HCT116 (cell line): ENCODE results near the gene WTAP. TPM values are rescaled to one million over a fixed set of nuclear protein-coding genes. Genes with fewer than 3 reads are reported as not detected.

ENCODE experiments used
- ATAC-seq: fragments of 200-7000 bp; cut with Tn5 transposase; 2 replicates; pipeline ENCODE4 v1.9.1; 2020; ENCODE audit warnings: mild to moderate bottlenecking, moderate library complexity
- BruUV-seq: library from RNA; stranded (reverse); fragments of 400-500 nt; replicated peaks from 2 replicates; lab custom pipeline; 2021; lab: Mats Ljungman, UMichigan
- CTCF ChIA-PET: fragments of 300-600 bp; sonication (Branson Sonifier 250); formaldehyde crosslinking; loops from one replicate; lab custom pipeline; 2021; ENCODE audit warnings: antibody characterized with exemption; lab: Charles Lee
- POLR2A ChIA-PET: fragments of 300-600, 350-600 bp; sonication (Branson Sonifier 250); formaldehyde crosslinking; loops from one replicate; lab custom pipeline; 2021; ENCODE audit warnings: antibody characterized with exemption; lab: Charles Lee
- RAD21 ChIA-PET, 2 experiments: fragments of 300-600 bp; sonication (Branson Sonifier 250); formaldehyde crosslinking; loops; one replicate each; lab custom pipeline; 2023; ENCODE audit warnings: low total read pairs in 2 of 2; ENCODE audit not compliant: uncharacterized antibody in 2 of 2, unreplicated experiment in 2 of 2, low non-redundant PET in 1 of 2; lab: Charles Lee
- DNase-seq: peaks from one replicate; pipeline ENCODE4 v3.0.0-alpha.2; 2010; ENCODE audit warnings: low read depth, low spot score
- H2AFZ ChIP-seq: fragments of 200-600 bp; shearing (Covaris generic), sonication (generic); 2 replicates; pipeline ENCODE4 v1.6.1; 2017; ENCODE audit warnings: low read depth, mixed run types, mixed read lengths, antibody characterized with exemption, low read length; ENCODE audit not compliant: poor library complexity, severe bottlenecking
- H3K27ac ChIP-seq: 2 replicates; pipeline ENCODE4 v1.5.1; 2012; ENCODE audit warnings: low read depth, low read length
- H3K27me3 ChIP-seq: fragments of 200-600 bp; sonication (generic); 2 replicates; pipeline ENCODE4 v1.6.1; 2016; ENCODE audit warnings: mixed run types, low read length, mixed read lengths; ENCODE audit not compliant: insufficient read depth
- H3K36me3 ChIP-seq, 2 experiments: fragments of 200-500 bp in 1 of 2; fragments of 200-600 bp in 1 of 2; sonication (Bioruptor generic) in 1 of 2; sonication (generic) in 1 of 2; 2 replicates each; pipeline versions ENCODE4 v1.5.1 to v1.6.1; 2014 to 2016; ENCODE audit warnings: low read length in 2 of 2, inconsistent platforms in 1 of 2, mixed read lengths in 1 of 2, mixed run types in 1 of 2; ENCODE audit not compliant: insufficient read depth in 2 of 2, control insufficient read depth in 1 of 2
- H3K4me1 ChIP-seq, 2 experiments: fragments of 200-600 bp in 1 of 2; sonication (generic) in 1 of 2; 2 replicates each; pipeline versions ENCODE4 v1.5.1 to v1.6.1; 2012 to 2017; ENCODE audit warnings: low read length in 2 of 2, inconsistent platforms in 1 of 2, mild to moderate bottlenecking in 1 of 2, mixed read lengths in 1 of 2, mixed run types in 1 of 2, moderate library complexity in 1 of 2; ENCODE audit not compliant: insufficient read depth in 2 of 2, control insufficient read depth in 1 of 2
- H3K4me2 ChIP-seq: fragments of 200-600 bp; sonication (generic); 2 replicates; pipeline ENCODE4 v1.6.1; 2017; ENCODE audit warnings: mixed run types, low read length, mixed read lengths
- H3K4me3 ChIP-seq, 2 experiments: fragments of 200-600 bp in 1 of 2; sonication (generic) in 1 of 2; replicated peaks in 1 of 2; 2 replicates each; pipeline ENCODE4 v1.5.1; 2011 to 2016; ENCODE audit warnings: low read length in 2 of 2, control low read depth in 1 of 2, low read depth in 1 of 2, mild to moderate bottlenecking in 1 of 2, mixed read lengths in 1 of 2, mixed run types in 1 of 2
- H3K79me2 ChIP-seq: fragments of 200-600 bp; sonication (generic); 2 replicates; pipeline ENCODE4 v1.6.1; 2017; ENCODE audit warnings: mild to moderate bottlenecking, mixed run types, low read length, moderate library complexity, mixed read lengths; ENCODE audit not compliant: insufficient read depth
- H3K9ac ChIP-seq: fragments of 200-600 bp; sonication (generic); 2 replicates; pipeline ENCODE4 v1.6.1; 2016; ENCODE audit warnings: low read length, mixed read lengths
- H3K9me2 ChIP-seq: fragments of 200-600 bp; sonication (generic), shearing (Covaris generic); 2 replicates; pipeline ENCODE4 v1.6.1; 2017; ENCODE audit warnings: mixed run types, mild to moderate bottlenecking, moderate library complexity; ENCODE audit not compliant: insufficient read depth
- H3K9me3 ChIP-seq, 2 experiments: fragments of 200-500 bp in 1 of 2; fragments of 200-600 bp in 1 of 2; sonication (Bioruptor generic) in 1 of 2; sonication (generic) in 1 of 2; 2 replicates each; pipeline ENCODE4 v1.6.1; 2014 to 2017; ENCODE audit warnings: low read length in 2 of 2, mixed read lengths in 2 of 2, inconsistent platforms in 1 of 2, low read depth in 1 of 2, mild to moderate bottlenecking in 1 of 2, mixed run types in 1 of 2, moderate library complexity in 1 of 2; ENCODE audit not compliant: control insufficient read depth in 1 of 2, insufficient read depth in 1 of 2
- H4K20me1 ChIP-seq: fragments of 200-600 bp; sonication (generic), shearing (Covaris generic); 2 replicates; pipeline ENCODE4 v1.6.1; 2017; ENCODE audit warnings: mixed run types, mild to moderate bottlenecking, moderate library complexity; ENCODE audit not compliant: insufficient read depth
- CBX3 ChIP-seq: IDR thresholded peaks from 2 replicates; pipeline ENCODE4 v1.6.1; 2012; ENCODE audit warnings: low read depth
- CEBPB ChIP-seq: IDR thresholded peaks from 2 replicates; pipeline ENCODE4 v1.6.1; 2012; ENCODE audit warnings: low read depth
- EZH2 ChIP-seq: fragments of 200-600 bp; sonication (generic); IDR thresholded peaks from 2 replicates; pipeline ENCODE4 v1.6.1; 2017; ENCODE audit warnings: antibody characterized with exemption, mixed run types
- EZH2phosphoT487 ChIP-seq: fragments of 200-600 bp; IDR thresholded peaks from 2 replicates; pipeline ENCODE4 v1.6.1; 2018; ENCODE audit warnings: antibody characterized with exemption, borderline replicate concordance
- FOSL1 ChIP-seq: IDR thresholded peaks from 2 replicates; pipeline ENCODE4 v1.6.1; 2012; ENCODE audit warnings: low read depth
- JUND ChIP-seq: IDR thresholded peaks from 2 replicates; pipeline ENCODE4 v1.6.1; 2012
- MAX ChIP-seq: IDR thresholded peaks from 2 replicates; pipeline ENCODE4 v1.6.1; 2012
- POLR2AphosphoS5 ChIP-seq: IDR thresholded peaks from 2 replicates; pipeline ENCODE4 v1.6.1; 2011; ENCODE audit warnings: mild to moderate bottlenecking, low read depth, low read length, moderate library complexity
- RAD21 ChIP-seq: IDR thresholded peaks from 2 replicates; pipeline ENCODE4 v1.6.1; 2012; ENCODE audit warnings: low read depth, mild to moderate bottlenecking
- SIN3A ChIP-seq: IDR thresholded peaks from 2 replicates; pipeline ENCODE4 v1.6.1; 2012; ENCODE audit warnings: low read depth
- SRF ChIP-seq: IDR thresholded peaks from 2 replicates; pipeline ENCODE4 v1.6.1; 2012; ENCODE audit warnings: low read depth
- YY1 ChIP-seq: IDR thresholded peaks from 2 replicates; pipeline ENCODE4 v1.6.1; 2011; ENCODE audit warnings: low read length, low read depth, moderate library complexity, mild to moderate bottlenecking; ENCODE audit not compliant: insufficient replicate concordance; ENCODE audit errors: extremely low read depth
- ZBTB33 ChIP-seq: IDR thresholded peaks from 2 replicates; pipeline ENCODE4 v1.6.1; 2011; ENCODE audit warnings: mild to moderate bottlenecking, low read length, moderate library complexity; ENCODE audit not compliant: insufficient replicate concordance; ENCODE audit errors: extremely low read depth
- intact Hi-C: fragments of 100-400 bp; cut with micrococcal nuclease; formaldehyde crosslinking; loops from 2 replicates; pipeline ENCODE4 v1.10.0; 2022
- total RNA-seq: library from RNA; stranded (reverse); gene quantifications from one replicate; pipeline ENCODE4 v1.2.1, GENCODE V29; 2021; ENCODE audit not compliant: unreplicated experiment
- TF ChIP-seq, protein P1 (sequence below): IDR thresholded peaks from 2 replicates; pipeline ENCODE4 v1.6.1; 2012
- TF ChIP-seq, protein P2 (sequence below): IDR thresholded peaks from 2 replicates; pipeline ENCODE4 v1.6.1; 2012; ENCODE audit warnings: low read depth
- TF ChIP-seq, protein P3 (sequence below), 3 experiments: fragments of 200-600 bp in 1 of 3; sonication (generic) in 1 of 3; IDR thresholded peaks in 2 of 3; conservative IDR thresholded peaks in 1 of 3; 2 replicates each; pipeline ENCODE4 v1.5.1; 2012 to 2017; ENCODE audit warnings: low read depth in 2 of 3, low read length in 2 of 3, antibody characterized with exemption in 1 of 3, borderline replicate concordance in 1 of 3, control low read depth in 1 of 3, mild to moderate bottlenecking in 1 of 3, mixed read lengths in 1 of 3, mixed run types in 1 of 3, moderate library complexity in 1 of 3; ENCODE audit not compliant: insufficient read depth in 1 of 3

The WTAP gene
- total RNA-seq, 1 experiment from 2014 or later: 88.6 TPM

DNA sequence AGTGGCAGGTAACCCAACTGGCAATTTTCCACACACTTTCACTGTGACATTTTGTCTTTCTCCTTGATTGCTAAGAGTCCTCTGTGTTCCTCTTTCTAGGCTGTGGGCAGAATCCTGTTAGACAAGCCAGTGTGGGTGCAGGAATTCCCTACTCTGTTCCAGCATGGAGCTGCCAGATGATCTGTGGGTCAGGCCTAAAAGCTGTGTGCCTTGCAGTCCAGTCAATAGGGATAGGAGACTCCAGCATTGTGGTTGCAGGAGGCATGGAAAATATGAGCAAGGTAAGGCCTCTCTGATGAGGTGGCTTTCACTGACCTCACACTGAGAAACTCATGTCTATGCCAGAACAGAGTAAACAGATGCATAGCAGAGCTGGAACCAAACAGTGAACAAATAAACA, 39.6 kb downstream of the WTAP start:
- no peak overlapping the region for H2AFZ ChIP-seq
- no peak for TF ChIP-seq FOSL1
- no peak for TF ChIP-seq ZBTB33
- no peak for TF ChIP-seq POLR2AphosphoS5
- no peak for TF ChIP-seq CEBPB
- no peak for TF ChIP-seq SIN3A
- TF ChIP-seq EZH2phosphoT487: no peak
- TF ChIP-seq SRF: no peak
- TF ChIP-seq, protein P1, sequence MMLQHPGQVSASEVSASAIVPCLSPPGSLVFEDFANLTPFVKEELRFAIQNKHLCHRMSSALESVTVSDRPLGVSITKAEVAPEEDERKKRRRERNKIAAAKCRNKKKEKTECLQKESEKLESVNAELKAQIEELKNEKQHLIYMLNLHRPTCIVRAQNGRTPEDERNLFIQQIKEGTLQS: no peak
- TF ChIP-seq YY1: no peak
- no peak for TF ChIP-seq EZH2
- TF ChIP-seq RAD21: no peak
- TF ChIP-seq, protein P2, sequence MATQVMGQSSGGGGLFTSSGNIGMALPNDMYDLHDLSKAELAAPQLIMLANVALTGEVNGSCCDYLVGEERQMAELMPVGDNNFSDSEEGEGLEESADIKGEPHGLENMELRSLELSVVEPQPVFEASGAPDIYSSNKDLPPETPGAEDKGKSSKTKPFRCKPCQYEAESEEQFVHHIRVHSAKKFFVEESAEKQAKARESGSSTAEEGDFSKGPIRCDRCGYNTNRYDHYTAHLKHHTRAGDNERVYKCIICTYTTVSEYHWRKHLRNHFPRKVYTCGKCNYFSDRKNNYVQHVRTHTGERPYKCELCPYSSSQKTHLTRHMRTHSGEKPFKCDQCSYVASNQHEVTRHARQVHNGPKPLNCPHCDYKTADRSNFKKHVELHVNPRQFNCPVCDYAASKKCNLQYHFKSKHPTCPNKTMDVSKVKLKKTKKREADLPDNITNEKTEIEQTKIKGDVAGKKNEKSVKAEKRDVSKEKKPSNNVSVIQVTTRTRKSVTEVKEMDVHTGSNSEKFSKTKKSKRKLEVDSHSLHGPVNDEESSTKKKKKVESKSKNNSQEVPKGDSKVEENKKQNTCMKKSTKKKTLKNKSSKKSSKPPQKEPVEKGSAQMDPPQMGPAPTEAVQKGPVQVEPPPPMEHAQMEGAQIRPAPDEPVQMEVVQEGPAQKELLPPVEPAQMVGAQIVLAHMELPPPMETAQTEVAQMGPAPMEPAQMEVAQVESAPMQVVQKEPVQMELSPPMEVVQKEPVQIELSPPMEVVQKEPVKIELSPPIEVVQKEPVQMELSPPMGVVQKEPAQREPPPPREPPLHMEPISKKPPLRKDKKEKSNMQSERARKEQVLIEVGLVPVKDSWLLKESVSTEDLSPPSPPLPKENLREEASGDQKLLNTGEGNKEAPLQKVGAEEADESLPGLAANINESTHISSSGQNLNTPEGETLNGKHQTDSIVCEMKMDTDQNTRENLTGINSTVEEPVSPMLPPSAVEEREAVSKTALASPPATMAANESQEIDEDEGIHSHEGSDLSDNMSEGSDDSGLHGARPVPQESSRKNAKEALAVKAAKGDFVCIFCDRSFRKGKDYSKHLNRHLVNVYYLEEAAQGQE: no peak
- TF ChIP-seq MAX: no peak
- TF ChIP-seq JUND: no peak
- TF ChIP-seq CBX3: no peak
- TF ChIP-seq, protein P3, sequence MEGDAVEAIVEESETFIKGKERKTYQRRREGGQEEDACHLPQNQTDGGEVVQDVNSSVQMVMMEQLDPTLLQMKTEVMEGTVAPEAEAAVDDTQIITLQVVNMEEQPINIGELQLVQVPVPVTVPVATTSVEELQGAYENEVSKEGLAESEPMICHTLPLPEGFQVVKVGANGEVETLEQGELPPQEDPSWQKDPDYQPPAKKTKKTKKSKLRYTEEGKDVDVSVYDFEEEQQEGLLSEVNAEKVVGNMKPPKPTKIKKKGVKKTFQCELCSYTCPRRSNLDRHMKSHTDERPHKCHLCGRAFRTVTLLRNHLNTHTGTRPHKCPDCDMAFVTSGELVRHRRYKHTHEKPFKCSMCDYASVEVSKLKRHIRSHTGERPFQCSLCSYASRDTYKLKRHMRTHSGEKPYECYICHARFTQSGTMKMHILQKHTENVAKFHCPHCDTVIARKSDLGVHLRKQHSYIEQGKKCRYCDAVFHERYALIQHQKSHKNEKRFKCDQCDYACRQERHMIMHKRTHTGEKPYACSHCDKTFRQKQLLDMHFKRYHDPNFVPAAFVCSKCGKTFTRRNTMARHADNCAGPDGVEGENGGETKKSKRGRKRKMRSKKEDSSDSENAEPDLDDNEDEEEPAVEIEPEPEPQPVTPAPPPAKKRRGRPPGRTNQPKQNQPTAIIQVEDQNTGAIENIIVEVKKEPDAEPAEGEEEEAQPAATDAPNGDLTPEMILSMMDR (IDR thresholded peaks at IDR 0.05 in 2 of 3, conservative IDR thresholded peaks at IDR 0.05 in 1 of 3; ENCODE audit: borderline replicate concordance in 1 of 3, insufficient read depth in 1 of 3, low read depth in 2 of 3, low read length in 2 of 3): no peak
- TF ChIP-seq, all 23 proteins: peak for 0
- H3K9ac ChIP-seq: no peak overlapping the region
- peaks cover 7 to 12% of the 10 kb centered on the region in 2 experiments; a peak in 3 of 4 replicates for H3K36me3 ChIP-seq
- POLR2A ChIA-PET: no interaction called here
- H4K20me1 ChIP-seq: no peaks in the 10 kb centered on the region
- no peak overlapping the region for H3K27ac ChIP-seq
- ATAC-seq: no peak
- DNase-seq: no peak
- no TSS peak for BruUV-seq
- no peaks in the 10 kb centered on the region for H3K27me3 ChIP-seq
- no peaks in the 10 kb centered on the region for H3K9me3 ChIP-seq
- H3K4me2 ChIP-seq: no peak overlapping the region
- intact Hi-C loops: no loop called here
- H3K79me2 ChIP-seq: peaks cover 9% of the 10 kb centered on the region; the same call in 1 of the 2 replicates
- no peak overlapping the region for H3K4me3 ChIP-seq
- CTCF ChIA-PET: no interaction called here
- H3K4me1 ChIP-seq: peaks cover 0 to 9% of the 10 kb centered on the region in 2 experiments; a peak in 1 of 4 replicates
- H3K9me2 ChIP-seq: no peaks in the 10 kb centered on the region
- RAD21 ChIA-PET: no interaction called here
